ENCODE results near the gene RAB39B. TPM values are rescaled to one million over a fixed set of nuclear protein-coding genes. Genes with fewer than 3 reads are reported as not detected.
"Not testable (repeated sequence)": the region's sequence is repeated elsewhere in the genome, so short reads cannot be mapped to it uniquely, and the experiment has no call there.

The RAB39B gene
- total RNA-seq, 2 donors from 2014 or later = 6.5 to 7.1 TPM

- H3K27me3 Mint-ChIP-seq = no peaks in the 10 kb centered on the region
- peaks cover 11% of the 10 kb centered on the region for H3K4me1 Mint-ChIP-seq
- H3K4me3 Mint-ChIP-seq = no peak overlapping the region
- DNase-seq = no peak
- peak overlapping the region; percentile 43 for H3K27ac Mint-ChIP-seq
- H3K9me3 ChIP-seq (ENCODE audit: control insufficient read depth, low read length, poor library complexity, severe bottlenecking) = no peaks in the 10 kb centered on the region
- peaks cover 9% of the 10 kb centered on the region for H3K36me3 Mint-ChIP-seq (ENCODE audit: low read depth)
- ATAC-seq = no peak
Observed at GRCh38 chrX:155237719-155238118, 26.6 kb downstream of the RAB39B start.

GRCh38 chrX:155235891-155236290 lies 28.4 kb downstream of the RAB39B start:
- H3K36me3 Mint-ChIP-seq (ENCODE audit: low read depth) = peaks cover 9% of the 10 kb centered on the region

GRCh38 chrX:155231163-155231562 lies 33.1 kb downstream of the RAB39B start:
- H3K4me3 Mint-ChIP-seq = no peak overlapping the region
- no peak for DNase-seq
- peaks cover 16% of the 10 kb centered on the region for H3K4me1 Mint-ChIP-seq
- no peak for ATAC-seq
- no peaks in the 10 kb centered on the region for H3K27me3 Mint-ChIP-seq
- peak overlapping the region; percentile 62 for H3K27ac Mint-ChIP-seq
- no peaks in the 10 kb centered on the region for H3K9me3 ChIP-seq (ENCODE audit: control insufficient read depth, low read length, poor library complexity, severe bottlenecking)
- peaks cover 3% of the 10 kb centered on the region for H3K36me3 Mint-ChIP-seq (ENCODE audit: low read depth)

More at GRCh38 chrX:155235891-155236290, 28.4 kb downstream of the RAB39B start:
- Mint-ChIP-seq H3K4me3 (no peak overlapping the region), H3K27me3 (no peaks in the 10 kb centered on the region), H3K27ac (no peak overlapping the region), H3K4me1 (peaks cover 18% of the 10 kb centered on the region)
- H3K9me3 ChIP-seq (ENCODE audit: control insufficient read depth, low read length, poor library complexity, severe bottlenecking) = no peaks in the 10 kb centered on the region
- no peak for ATAC-seq
- no peak for DNase-seq

GRCh38 chrX:155225774-155226173 lies 38.5 kb downstream of the RAB39B start:
- H3K9me3 ChIP-seq (ENCODE audit: control insufficient read depth, low read length, poor library complexity, severe bottlenecking) = no peaks in the 10 kb centered on the region

GRCh38 chrX:155223746-155224145 lies 40.5 kb downstream of the RAB39B start:
- DNase-seq; H3K4me1 Mint-ChIP-seq; H3K36me3 Mint-ChIP-seq (ENCODE audit: low read depth); H3K27ac Mint-ChIP-seq; H3K4me3 Mint-ChIP-seq; H3K9me3 ChIP-seq (ENCODE audit: control insufficient read depth, low read length, poor library complexity, severe bottlenecking); ATAC-seq; H3K27me3 Mint-ChIP-seq: not testable (repeated sequence)

More at GRCh38 chrX:155225774-155226173, 38.5 kb downstream of the RAB39B start:
- Mint-ChIP-seq H3K36me3 (ENCODE audit: low read depth) (peaks cover 5% of the 10 kb centered on the region), H3K4me1 (peaks cover 9% of the 10 kb centered on the region), H3K27ac (no peak overlapping the region), H3K4me3 (no peak overlapping the region), H3K27me3 (no peaks in the 10 kb centered on the region)
- DNase-seq (no peak), ATAC-seq (no peak)

GRCh38 chrX:155221351-155221750 lies 42.9 kb downstream of the RAB39B start:
- H3K9me3 ChIP-seq (ENCODE audit: control insufficient read depth, low read length, poor library complexity, severe bottlenecking) = no peaks in the 10 kb centered on the region
- ATAC-seq (no peak), DNase-seq (no peak)
- H3K4me3 Mint-ChIP-seq = no peak overlapping the region
- H3K27me3 Mint-ChIP-seq = no peaks in the 10 kb centered on the region
- H3K36me3 Mint-ChIP-seq (ENCODE audit: low read depth) = peaks cover 2% of the 10 kb centered on the region
- H3K4me1 Mint-ChIP-seq = peaks cover 19% of the 10 kb centered on the region
- H3K27ac Mint-ChIP-seq = no peak overlapping the region

- H3K4me1 Mint-ChIP-seq = peaks cover 16% of the 10 kb centered on the region
- H3K27ac Mint-ChIP-seq = no peak overlapping the region
- H3K36me3 Mint-ChIP-seq (ENCODE audit: low read depth) = no peaks in the 10 kb centered on the region
- ATAC-seq = no peak
- DNase-seq = no peak
- no peaks in the 10 kb centered on the region for H3K27me3 Mint-ChIP-seq
- peak overlapping the region; percentile 39 for H3K4me3 Mint-ChIP-seq
- no peaks in the 10 kb centered on the region for H3K9me3 ChIP-seq (ENCODE audit: control insufficient read depth, low read length, poor library complexity, severe bottlenecking)
Observed at GRCh38 chrX:155218777-155219176, 45.5 kb downstream of the RAB39B start.

- Mint-ChIP-seq H3K4me1 (peaks cover 16% of the 10 kb centered on the region), H3K27ac (peak overlapping the region; percentile 86), H3K36me3 (ENCODE audit: low read depth) (no peaks in the 10 kb centered on the region), H3K27me3 (no peaks in the 10 kb centered on the region), H3K4me3 (peak overlapping the region; percentile 95)
- ATAC-seq (no peak), DNase-seq (no peak)
- H3K9me3 ChIP-seq (ENCODE audit: control insufficient read depth, low read length, poor library complexity, severe bottlenecking) = no peaks in the 10 kb centered on the region
Observed at GRCh38 chrX:155216940-155217440, 47.3 kb downstream of the RAB39B start.

- ATAC-seq = peak; percentile 98
- H3K27me3 Mint-ChIP-seq = no peaks in the 10 kb centered on the region
- H3K27ac Mint-ChIP-seq = peak within 1 kb of the TSS; percentile 86
- no peaks in the 10 kb centered on the region for H3K36me3 Mint-ChIP-seq (ENCODE audit: low read depth)
- DNase-seq = peak; percentile 69 to 80 (median 74)
- H3K4me3 Mint-ChIP-seq = peak within 1 kb of the TSS; percentile 95
- H3K4me1 Mint-ChIP-seq = peaks cover 16% of the 10 kb centered on the region
- H3K9me3 ChIP-seq (ENCODE audit: control insufficient read depth, low read length, poor library complexity, severe bottlenecking) = no peaks in the 10 kb centered on the region
Observed at GRCh38 chrX:155216179-155216939, 47.9 kb downstream of the RAB39B start, which contains the start of gene VBP1. Gene VBP1 (plus strand): TSS chrX:155216460. CDS start chrX:155216483, 23 bp downstream.

- H3K4me1 Mint-ChIP-seq = peaks cover 16% of the 10 kb centered on the region
- no peaks in the 10 kb centered on the region for H3K9me3 ChIP-seq (ENCODE audit: control insufficient read depth, low read length, poor library complexity, severe bottlenecking)
- H3K27ac Mint-ChIP-seq = peak overlapping the region; percentile 86
- ATAC-seq (peak; percentile 38), DNase-seq (no peak)
- H3K27me3 Mint-ChIP-seq = no peaks in the 10 kb centered on the region
- H3K36me3 Mint-ChIP-seq (ENCODE audit: low read depth) = no peaks in the 10 kb centered on the region
- peak overlapping the region; percentile 95 for H3K4me3 Mint-ChIP-seq
Observed at GRCh38 chrX:155215443-155216178, 48.7 kb downstream of the RAB39B start.

- no peak overlapping the region for H3K4me3 Mint-ChIP-seq
- no peaks in the 10 kb centered on the region for H3K9me3 ChIP-seq (ENCODE audit: control insufficient read depth, low read length, poor library complexity, severe bottlenecking)
- H3K27ac Mint-ChIP-seq = no peak overlapping the region
- H3K4me1 Mint-ChIP-seq = peaks cover 13% of the 10 kb centered on the region
- H3K36me3 Mint-ChIP-seq (ENCODE audit: low read depth) = no peaks in the 10 kb centered on the region
- no peak for ATAC-seq
- no peaks in the 10 kb centered on the region for H3K27me3 Mint-ChIP-seq
- no peak for DNase-seq
Observed at GRCh38 chrX:155213731-155214130, 50.6 kb downstream of the RAB39B start.

- no peak overlapping the region for H3K4me3 Mint-ChIP-seq
- DNase-seq (no peak), ATAC-seq (no peak)
- H3K27ac Mint-ChIP-seq = no peak overlapping the region
- no peaks in the 10 kb centered on the region for H3K36me3 Mint-ChIP-seq (ENCODE audit: low read depth)
- H3K27me3 Mint-ChIP-seq = no peaks in the 10 kb centered on the region
- no peaks in the 10 kb centered on the region for H3K9me3 ChIP-seq (ENCODE audit: control insufficient read depth, low read length, poor library complexity, severe bottlenecking)
- H3K4me1 Mint-ChIP-seq = peaks cover 2% of the 10 kb centered on the region
Observed at GRCh38 chrX:155211208-155211607, 53.1 kb downstream of the RAB39B start.
